A204.1 (cell line): ENCODE results near the gene GPR39.

Experiments
- FAIRE-seq: peaks from 2 replicates; lab custom pipeline; 2012; peaks lifted over from hg19 to GRCh38; lab: Jason Lieb, UNC

Gene GPR39

GRCh38 chr2:132642415-132642814 lies 225.8 kb downstream of the GPR39 start:
- FAIRE-seq: no peak

DNA sequence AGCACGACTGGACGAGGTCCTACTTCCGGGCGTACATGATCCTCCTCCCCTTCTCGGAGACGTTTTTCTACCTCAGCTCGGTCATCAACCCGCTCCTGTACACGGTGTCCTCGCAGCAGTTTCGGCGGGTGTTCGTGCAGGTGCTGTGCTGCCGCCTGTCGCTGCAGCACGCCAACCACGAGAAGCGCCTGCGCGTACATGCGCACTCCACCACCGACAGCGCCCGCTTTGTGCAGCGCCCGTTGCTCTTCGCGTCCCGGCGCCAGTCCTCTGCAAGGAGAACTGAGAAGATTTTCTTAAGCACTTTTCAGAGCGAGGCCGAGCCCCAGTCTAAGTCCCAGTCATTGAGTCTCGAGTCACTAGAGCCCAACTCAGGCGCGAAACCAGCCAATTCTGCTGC lies 228.6 kb downstream of the GPR39 start:
- no peak for FAIRE-seq

DNA sequence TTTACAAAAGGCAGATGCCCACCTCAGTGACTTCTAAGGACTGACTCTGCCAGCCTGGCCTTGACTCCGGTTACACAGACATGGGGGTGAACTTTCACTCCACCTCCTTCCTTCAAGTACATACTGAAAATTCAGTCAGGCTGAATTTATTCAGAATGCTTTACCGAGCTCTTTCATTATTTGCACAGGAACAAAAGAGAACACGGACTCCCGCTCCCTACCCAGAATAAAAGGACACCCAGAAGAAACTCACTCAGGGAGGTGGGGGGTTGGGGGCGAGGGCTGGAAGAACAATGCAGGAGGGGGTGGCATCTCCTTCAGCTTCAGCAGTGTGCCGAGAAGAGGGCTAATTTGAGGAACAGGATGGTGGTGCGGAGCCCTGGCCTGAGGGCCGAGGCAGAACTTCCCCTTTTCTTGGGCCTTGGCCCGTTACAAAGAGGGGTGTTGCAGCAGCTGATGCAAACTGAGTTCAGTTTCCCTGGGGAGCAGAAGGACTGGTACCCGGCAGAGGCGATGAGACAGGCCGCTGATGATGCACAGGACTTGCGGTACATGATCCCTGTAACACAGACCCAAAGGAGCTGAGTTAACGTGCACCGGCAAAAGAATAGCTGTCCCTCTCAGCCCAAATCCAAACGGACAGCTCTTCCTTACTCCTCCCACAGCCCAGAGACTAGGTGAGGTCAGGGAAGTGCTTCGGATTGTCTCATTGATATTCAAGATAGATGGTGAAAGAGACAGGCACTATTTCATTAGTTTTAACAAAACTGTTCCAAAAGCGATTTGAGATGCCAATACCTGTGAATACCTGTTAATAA lies 229.3 kb downstream of the GPR39 start:
- no peak for FAIRE-seq

GRCh38 chr2:132646540-132647108 lies 230.0 kb downstream of the GPR39 start:
- no peak for FAIRE-seq

DNA sequence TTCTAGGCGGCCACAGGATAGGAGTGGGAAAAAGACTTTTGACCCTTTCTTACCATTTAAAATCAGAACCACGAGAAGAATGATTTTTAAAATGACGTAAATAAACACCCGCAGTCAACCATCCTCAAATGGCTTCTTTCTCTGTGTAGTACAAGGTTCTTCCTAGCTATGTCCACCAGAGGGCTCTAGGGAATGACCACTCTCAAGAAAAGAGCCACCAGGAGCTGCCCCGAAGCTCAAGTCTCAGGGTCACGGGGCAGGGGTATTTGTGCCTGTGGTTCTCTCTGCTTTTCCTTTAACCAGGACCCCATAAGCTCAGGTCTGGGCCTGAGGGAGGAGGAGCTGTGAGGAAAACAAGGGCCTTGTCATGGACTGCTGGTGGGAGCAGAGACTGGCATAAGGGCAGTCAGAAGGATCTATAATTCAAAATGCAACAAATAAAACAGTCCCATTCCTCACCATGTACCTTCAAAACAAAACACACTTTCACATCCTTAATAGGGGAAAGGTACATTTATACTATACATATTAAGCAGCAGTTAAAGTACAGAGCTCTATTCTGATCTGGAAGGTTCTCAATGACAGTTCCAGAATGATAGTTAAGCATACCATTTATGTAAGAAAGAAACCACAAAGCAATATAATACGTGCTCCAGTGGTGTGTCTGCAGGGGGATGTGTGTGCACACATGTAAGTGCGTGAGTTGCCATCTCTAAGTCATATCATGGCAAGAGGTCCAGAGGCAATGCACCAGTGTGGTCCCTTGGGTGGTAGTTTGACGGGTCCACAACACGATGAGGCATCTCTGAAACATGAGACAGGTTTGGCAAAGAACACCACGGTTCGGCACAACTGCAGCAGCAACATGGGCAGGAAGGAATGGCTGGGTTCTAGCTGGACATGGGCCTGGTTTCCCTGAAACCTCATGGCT lies 234.8 kb downstream of the GPR39 start:
- FAIRE-seq: no peak

DNA sequence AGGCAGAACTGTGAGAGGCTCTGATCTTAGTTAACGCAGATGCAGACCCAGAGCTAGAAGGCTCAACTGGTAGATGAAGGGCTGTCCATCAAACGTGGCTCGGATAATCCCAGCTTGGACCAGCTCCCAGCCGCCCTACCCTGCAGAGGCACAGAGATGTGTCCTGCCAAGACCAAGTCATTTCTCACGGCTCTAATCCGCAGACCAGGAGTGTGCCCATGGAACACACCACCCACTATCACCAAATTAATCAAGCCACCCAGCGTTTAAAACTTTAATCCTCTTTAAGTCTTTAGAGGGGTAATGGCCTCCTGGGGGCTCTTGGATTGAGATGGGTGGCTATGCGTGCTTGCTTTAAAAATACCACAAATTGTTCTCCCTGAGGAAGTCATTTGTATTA lies 235.9 kb downstream of the GPR39 start:
- FAIRE-seq: no peak

DNA sequence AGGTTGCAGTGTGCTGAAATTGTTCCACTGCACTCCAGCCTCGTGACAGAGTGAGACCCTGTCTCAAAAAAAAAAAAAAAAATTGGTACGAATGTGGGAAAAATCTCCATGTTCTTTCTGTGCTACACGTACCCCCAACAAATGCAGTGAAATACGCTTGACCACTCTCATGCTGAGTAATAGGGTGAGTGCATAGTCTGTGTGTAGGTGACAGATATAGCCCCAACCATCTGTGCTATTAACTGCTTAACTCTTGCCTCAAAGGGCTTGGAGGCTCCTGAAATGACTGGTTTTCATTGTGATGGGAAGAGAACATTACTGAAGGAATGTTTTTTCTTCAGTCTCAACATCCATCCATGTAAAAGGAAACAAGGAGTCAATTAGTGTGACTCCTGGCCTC lies 237.7 kb downstream of the GPR39 start:
- no peak for FAIRE-seq

DNA sequence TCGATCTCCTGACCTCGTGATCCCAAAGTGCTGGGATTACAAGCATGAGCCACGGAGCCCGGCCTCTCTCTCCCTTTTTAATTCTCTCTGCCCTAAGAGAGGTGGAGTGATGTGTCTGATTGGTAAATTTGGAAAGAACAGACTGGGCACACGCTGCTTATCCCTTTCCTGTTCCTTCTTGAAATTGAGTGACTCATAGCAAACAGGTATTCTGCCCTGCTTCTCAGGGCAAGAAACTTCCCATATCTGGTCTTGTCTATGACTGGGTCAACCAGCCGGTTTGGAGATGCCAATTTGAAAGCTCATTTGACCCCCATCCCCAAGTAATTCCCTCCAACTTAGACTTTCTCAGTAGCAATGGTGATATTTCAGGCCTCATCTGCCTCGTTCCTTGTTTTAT lies 238.4 kb downstream of the GPR39 start:
- FAIRE-seq: no peak

- no peak for FAIRE-seq
These were observed 239.8 kb downstream of the GPR39 start for GRCh38 chr2:132656266-132656975.

GRCh38 chr2:132659331-132659730 lies 242.7 kb downstream of the GPR39 start:
- no peak for FAIRE-seq

GRCh38 chr2:132662732-132663131 lies 246.1 kb downstream of the GPR39 start:
- FAIRE-seq: no peak

GRCh38 chr2:132664096-132664495 lies 247.5 kb downstream of the GPR39 start:
- no peak for FAIRE-seq

GRCh38 chr2:132665401-132666140 lies 249.0 kb downstream of the GPR39 start:
- no peak for FAIRE-seq

GRCh38 chr2:132667706-132668105 lies 251.1 kb downstream of the GPR39 start:
- FAIRE-seq: no peak

DNA sequence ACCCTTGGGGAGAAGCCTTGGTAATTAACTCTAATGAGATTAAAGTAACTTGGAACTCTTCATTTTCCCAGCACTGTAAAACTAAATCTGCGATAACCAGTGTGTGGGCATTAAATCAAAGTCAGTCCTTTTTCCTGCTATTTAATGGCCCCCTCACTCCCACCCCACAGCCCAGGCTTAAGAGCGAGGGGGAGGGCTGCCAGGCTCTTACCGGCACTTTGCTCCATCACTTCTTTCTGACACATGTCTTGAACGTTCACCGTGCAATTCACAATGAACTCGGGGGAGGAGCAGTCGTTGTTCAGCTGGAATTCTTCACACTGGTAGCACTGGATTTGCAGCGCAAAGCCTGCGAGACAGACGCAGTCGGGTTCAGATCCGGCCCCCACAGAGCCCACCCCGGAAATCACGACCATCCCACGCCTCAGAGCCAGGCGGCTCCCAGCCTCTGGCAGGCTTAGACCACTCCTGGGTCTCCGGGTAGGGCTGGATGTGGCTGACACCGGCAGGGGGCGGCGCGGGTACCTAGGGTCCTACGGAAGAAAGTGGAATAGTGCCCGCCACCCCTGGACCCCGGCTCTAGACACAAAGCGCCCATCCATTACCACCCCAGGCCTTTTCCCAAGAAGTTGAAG lies 251.7 kb downstream of the GPR39 start:
- no peak for FAIRE-seq

GRCh38 chr2:132668987-132669907 lies 252.6 kb downstream of the GPR39 start:
- FAIRE-seq: no peak

DNA sequence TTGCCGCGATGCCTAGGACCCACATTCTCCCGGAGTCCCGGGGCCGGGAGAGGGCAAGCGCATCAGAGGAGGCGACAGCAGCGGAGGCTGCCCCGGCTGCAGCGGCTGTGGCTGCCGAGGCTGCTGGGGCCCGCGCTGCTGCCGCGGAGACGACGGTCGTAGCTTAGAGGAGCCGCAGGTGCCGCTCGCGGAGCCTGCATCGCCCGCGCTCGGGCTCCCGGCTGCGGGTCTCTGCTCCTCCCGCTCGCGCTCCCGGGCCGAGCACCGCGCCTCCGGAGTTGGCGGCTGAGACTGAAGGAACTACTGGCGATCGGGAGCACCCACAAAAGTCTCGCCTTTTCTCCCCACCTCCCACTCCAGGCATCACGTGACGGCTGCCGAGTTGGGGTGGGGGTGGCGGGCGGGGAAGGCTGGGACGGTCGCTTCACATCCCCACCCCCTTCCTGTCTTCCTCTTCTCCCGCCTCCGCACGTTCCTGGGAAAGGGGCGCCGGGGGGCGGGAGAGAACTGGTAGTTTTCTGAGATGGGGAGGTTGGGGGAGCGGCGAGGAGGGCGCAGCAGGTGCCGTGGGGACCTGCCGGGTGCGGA lies 253.4 kb downstream of the GPR39 start, which contains the start of gene LYPD1:
Gene LYPD1, minus strand, starts transcription at position 298 of the 588 bp plus-strand sequence. Its CDS starts 273 bp downstream, at position 25.
- FAIRE-seq: no peak

- no peak for FAIRE-seq
These were observed 254.0 kb downstream of the GPR39 start for GRCh38 chr2:132670496-132671150.
